Lower lobe of right lung (tissue), 2 donors: ENCODE results near the gene ACADS. TPM values are rescaled to one million over a fixed set of nuclear protein-coding genes. Genes with fewer than 3 reads are reported as not detected.
"Not testable (repeated sequence)": the region's sequence is repeated elsewhere in the genome, so short reads cannot be mapped to it uniquely, and the experiment has no call there.

Experiments used
- ATAC-seq, 2 donors: fragments of 200-7000 bp; cut with Tn5 transposase; one replicate each; pipeline ENCODE4 v1.9.1; 2020 to 2022; ENCODE audit warnings: mild to moderate bottlenecking in 2 of 2, moderate library complexity in 2 of 2
- DNase-seq: peaks from one replicate; pipeline ENCODE4 v3.0.0-alpha.2; 2020
- H3K27ac ChIP-seq: fragments of 200-600 bp; one replicate; pipeline ENCODE4 v1.8.0; 2022
- H3K27me3 ChIP-seq: fragments of 200-600 bp; one replicate; pipeline ENCODE4 v1.8.0; 2022; ENCODE audit warnings: low read depth
- H3K36me3 ChIP-seq: fragments of 200-600 bp; one replicate; pipeline ENCODE4 v1.8.0; 2022; ENCODE audit warnings: mild to moderate bottlenecking
- H3K4me1 ChIP-seq: fragments of 200-600 bp; one replicate; pipeline ENCODE4 v1.8.0; 2022
- H3K4me3 ChIP-seq: fragments of 200-600 bp; one replicate; pipeline ENCODE4 v1.8.0; 2022; ENCODE audit warnings: mild to moderate bottlenecking
- H3K9me3 ChIP-seq: fragments of 200-600 bp; one replicate; pipeline ENCODE4 v1.8.0; 2022
- intact Hi-C: fragments of 100-400 bp; cut with DNase I; formaldehyde crosslinking; loops from one replicate; pipeline ENCODE4 v1.11.0; 2022
- total RNA-seq: library from RNA; stranded (reverse); fragmentation: NEBNext Ultra II Directional; extraction: Animal tissue kit (Norgen Biotek cat#: 25700); gene quantifications from one replicate; pipeline ENCODE4 v1.2.1, GENCODE V29; 2021
- TF ChIP-seq, protein P1 (sequence below): fragments of 200-600 bp; IDR thresholded peaks from one replicate; pipeline ENCODE4 v1.8.0; 2022; ENCODE audit warnings: antibody characterized with exemption, mild to moderate bottlenecking
- donor health status: DM: no; HTN: yes; CAD: no; lungs with severe emphysema.

ACADS gene
- total RNA-seq, 1 donor from 2014 or later: 24.4 TPM

DNA sequence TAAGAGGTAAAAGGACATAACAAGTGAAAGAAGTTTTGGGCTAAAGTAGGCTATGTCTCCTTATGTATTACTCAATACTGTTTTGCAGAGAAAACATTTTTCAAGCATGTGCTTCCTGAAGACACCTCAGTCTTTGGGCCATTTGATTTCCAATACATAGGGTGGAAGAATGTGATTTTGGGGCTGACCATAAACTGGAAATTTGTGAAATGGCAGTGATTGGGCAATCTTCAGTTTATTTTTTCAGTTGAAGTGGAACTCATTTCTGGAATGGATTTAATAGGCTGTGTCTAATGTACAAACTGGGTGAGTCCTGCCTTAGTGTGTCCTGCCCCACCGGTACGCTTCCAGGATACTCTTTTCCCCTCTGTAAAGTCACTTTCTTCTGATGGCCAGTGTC is 2.8 kb upstream of the ACADS start:
- DNase-seq (no peak), ATAC-seq (no peak)
- Histone ChIP-seq H3K36me3 (peaks cover 59% of the 10 kb centered on the region), H3K27ac (no peak overlapping the region), H3K4me3 (no peak overlapping the region), H3K9me3 (no peaks in the 10 kb centered on the region), H3K4me1 (peaks cover 22% of the 10 kb centered on the region), H3K27me3 (no peaks in the 10 kb centered on the region)
- TF ChIP-seq, protein P1, sequence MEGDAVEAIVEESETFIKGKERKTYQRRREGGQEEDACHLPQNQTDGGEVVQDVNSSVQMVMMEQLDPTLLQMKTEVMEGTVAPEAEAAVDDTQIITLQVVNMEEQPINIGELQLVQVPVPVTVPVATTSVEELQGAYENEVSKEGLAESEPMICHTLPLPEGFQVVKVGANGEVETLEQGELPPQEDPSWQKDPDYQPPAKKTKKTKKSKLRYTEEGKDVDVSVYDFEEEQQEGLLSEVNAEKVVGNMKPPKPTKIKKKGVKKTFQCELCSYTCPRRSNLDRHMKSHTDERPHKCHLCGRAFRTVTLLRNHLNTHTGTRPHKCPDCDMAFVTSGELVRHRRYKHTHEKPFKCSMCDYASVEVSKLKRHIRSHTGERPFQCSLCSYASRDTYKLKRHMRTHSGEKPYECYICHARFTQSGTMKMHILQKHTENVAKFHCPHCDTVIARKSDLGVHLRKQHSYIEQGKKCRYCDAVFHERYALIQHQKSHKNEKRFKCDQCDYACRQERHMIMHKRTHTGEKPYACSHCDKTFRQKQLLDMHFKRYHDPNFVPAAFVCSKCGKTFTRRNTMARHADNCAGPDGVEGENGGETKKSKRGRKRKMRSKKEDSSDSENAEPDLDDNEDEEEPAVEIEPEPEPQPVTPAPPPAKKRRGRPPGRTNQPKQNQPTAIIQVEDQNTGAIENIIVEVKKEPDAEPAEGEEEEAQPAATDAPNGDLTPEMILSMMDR: no peak
- intact Hi-C loops: no loop called here

DNA sequence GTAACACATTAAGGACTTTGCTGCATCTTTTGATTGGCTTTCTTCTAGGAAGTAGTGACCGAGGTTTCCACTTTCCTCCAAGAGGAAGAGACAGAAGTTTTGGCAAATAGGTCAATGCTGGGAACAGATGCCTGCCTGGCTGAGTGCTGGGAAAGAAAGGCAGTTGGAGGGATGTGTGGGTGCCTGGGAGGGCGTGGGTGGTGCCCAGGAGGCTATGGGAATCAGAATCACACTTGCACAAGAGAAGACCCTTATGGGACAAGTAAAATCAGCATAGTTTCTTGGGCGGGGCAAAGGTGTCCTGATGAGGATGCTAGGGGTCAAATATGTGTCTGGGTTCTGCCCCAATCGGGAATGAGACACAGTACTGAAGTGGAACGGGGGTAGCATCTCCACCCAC is 906 bp upstream of the ACADS start:
- H3K4me3 ChIP-seq: no peak overlapping the region

DNA sequence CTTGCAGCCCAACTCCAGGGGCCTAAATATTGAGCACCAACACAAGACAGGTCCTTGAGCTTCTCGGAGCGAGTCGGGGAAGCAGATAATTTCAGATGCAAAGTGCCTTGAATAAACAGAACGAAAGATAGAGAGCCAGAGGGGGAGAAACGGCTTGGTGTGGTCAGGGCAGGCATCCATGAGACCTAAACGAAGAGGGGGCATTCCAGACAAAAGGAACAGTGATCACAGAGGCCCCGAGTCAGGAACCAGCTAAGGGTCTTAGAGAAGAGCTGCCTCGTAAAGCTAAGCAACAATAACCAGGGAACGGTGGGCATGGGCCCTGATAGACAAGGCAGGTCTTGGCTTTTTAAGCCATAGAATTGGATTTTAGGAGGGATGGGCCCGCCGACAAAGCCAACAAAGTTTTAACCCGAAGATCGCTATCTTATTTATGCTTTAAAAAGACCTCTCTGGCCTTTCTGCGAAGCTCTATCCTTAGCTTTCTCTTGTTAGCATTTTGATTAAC is 421 bp upstream of the ACADS start:
- intact Hi-C loops: no loop called here
- peaks cover 22% of the 10 kb centered on the region for H3K4me1 ChIP-seq
- ATAC-seq: no peak
- DNase-seq: no peak
- peak overlapping the region; percentile 72 for H3K4me3 ChIP-seq
- no peak overlapping the region for H3K27ac ChIP-seq
- H3K36me3 ChIP-seq: peaks cover 55% of the 10 kb centered on the region
- TF ChIP-seq, protein P1: no peak
- no peaks in the 10 kb centered on the region for H3K9me3 ChIP-seq
- no peaks in the 10 kb centered on the region for H3K27me3 ChIP-seq

More for the DNA sequence above, 906 bp upstream of the ACADS start:
- peaks cover 22% of the 10 kb centered on the region for H3K4me1 ChIP-seq
- no peaks in the 10 kb centered on the region for H3K9me3 ChIP-seq
- H3K36me3 ChIP-seq: peaks cover 55% of the 10 kb centered on the region
- no peaks in the 10 kb centered on the region for H3K27me3 ChIP-seq
- no peak for ATAC-seq
- DNase-seq: no peak
- no peak overlapping the region for H3K27ac ChIP-seq
- intact Hi-C loops: no loop called here
- TF ChIP-seq, protein P1: no peak

DNA sequence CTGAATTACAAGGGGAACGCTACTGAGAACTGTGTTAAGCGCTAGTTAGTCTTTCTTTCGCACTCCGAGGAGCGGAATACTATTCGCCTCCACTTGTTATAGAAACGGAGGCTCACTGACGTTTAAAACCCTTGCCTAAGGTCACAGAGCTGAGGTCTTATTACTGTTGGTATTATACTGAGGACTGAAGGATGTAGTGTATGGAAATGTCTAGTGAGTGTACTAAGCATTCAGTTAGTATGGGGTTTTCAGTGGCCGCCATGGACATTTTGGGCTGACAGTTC is 826 bp downstream of the ACADS start:
- intact Hi-C loops: no loop called here
- ATAC-seq (no peak), DNase-seq (peak; percentile 2)
- Histone ChIP-seq H3K36me3 (peaks cover 54% of the 10 kb centered on the region), H3K9me3 (no peaks in the 10 kb centered on the region), H3K4me3 (peak overlapping the region; percentile 72), H3K27me3 (no peaks in the 10 kb centered on the region), H3K4me1 (peaks cover 14% of the 10 kb centered on the region), H3K27ac (peak overlapping the region; percentile 79)
- TF ChIP-seq, protein P1: no peak

DNA sequence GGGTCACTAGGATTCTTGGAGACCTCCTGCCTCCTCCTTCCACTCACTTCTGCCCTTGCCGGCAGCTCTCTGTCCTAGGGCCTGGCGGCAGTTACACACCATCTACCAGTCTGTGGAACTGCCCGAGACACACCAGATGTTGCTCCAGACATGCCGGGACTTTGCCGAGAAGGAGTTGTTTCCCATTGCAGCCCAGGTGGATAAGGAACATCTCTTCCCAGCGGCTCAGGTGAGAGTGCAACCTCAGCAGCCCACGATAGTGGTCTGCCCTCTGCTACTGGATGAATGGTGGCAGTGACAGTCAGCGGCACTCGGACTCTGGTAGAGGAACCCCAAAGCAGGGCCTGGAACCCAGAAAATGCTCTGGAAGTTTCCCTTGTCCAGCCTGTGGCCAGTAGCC is 1.3 kb downstream of the ACADS start:
- Histone ChIP-seq H3K4me3 (no peak overlapping the region), H3K27me3 (no peaks in the 10 kb centered on the region), H3K4me1 (peaks cover 14% of the 10 kb centered on the region), H3K36me3 (peaks cover 48% of the 10 kb centered on the region), H3K27ac (no peak overlapping the region), H3K9me3 (no peaks in the 10 kb centered on the region)
- peak; percentile 37 for DNase-seq
- TF ChIP-seq, protein P1: no peak
- intact Hi-C loops: no loop called here
- no peak for ATAC-seq

DNA sequence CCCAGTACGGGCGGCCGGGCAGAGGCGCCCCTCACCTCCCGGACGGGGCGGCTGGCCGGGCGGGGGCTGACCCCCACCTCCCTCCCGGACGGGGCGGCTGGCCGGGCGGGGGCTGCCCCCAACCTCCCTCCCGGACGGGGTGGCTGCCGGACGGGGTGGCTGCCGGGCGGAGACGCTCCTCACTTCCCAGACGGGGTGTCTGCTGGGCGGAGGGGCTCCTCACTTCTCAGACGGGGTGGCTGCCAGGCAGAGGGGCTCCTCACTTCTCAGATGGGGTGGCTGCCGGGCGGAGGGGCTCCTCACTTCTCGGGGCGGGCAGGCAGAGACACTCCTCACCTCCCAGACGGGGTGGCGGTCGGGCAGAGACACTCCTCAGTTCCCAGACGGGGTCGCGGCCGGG is 6.6 kb downstream of the ACADS start:
- H3K4me3 ChIP-seq, ATAC-seq, H3K9me3 ChIP-seq, intact Hi-C loops, H3K4me1 ChIP-seq, H3K27ac ChIP-seq, H3K27me3 ChIP-seq, DNase-seq: not testable (repeated sequence)
- peaks cover 33% of the 10 kb centered on the region for H3K36me3 ChIP-seq
